Neuronal stem cell (in vitro differentiated cells): ENCODE data around the gene TGFB1.

ENCODE experiments used
- DNase-seq: peaks from one replicate; pipeline ENCODE4 v3.0.0-alpha.2; 2013; ENCODE audit warnings: low spot score
- H2AFZ ChIP-seq: one replicate; pipeline ENCODE4 v1.6.1; 2013; ENCODE audit warnings: mild to moderate bottlenecking, low read length, inconsistent platforms
- H2AK5ac ChIP-seq: 2 replicates; pipeline ENCODE4 v1.6.1; 2013; ENCODE audit warnings: low read depth, mild to moderate bottlenecking, inconsistent platforms, low read length, moderate library complexity, mixed read lengths
- H2BK120ac ChIP-seq: 2 replicates; pipeline ENCODE4 v1.6.1; 2013; ENCODE audit warnings: low read depth, mild to moderate bottlenecking, inconsistent platforms, low read length, moderate library complexity, mixed read lengths
- H2BK12ac ChIP-seq: one replicate; pipeline ENCODE4 v1.6.1; 2013; ENCODE audit warnings: low read length, inconsistent platforms
- H2BK15ac ChIP-seq: 2 replicates; pipeline ENCODE4 v1.6.1; 2013; ENCODE audit warnings: mild to moderate bottlenecking, low read length, inconsistent platforms, mixed read lengths
- H2BK5ac ChIP-seq: one replicate; pipeline ENCODE4 v1.6.1; 2013; ENCODE audit warnings: inconsistent platforms, mild to moderate bottlenecking, low read length, moderate library complexity
- H3K14ac ChIP-seq: one replicate; pipeline ENCODE4 v1.6.1; 2013; ENCODE audit warnings: low read length, inconsistent platforms
- H3K18ac ChIP-seq: 2 replicates; pipeline ENCODE4 v1.6.1; 2013; ENCODE audit warnings: low read length, inconsistent platforms
- H3K23ac ChIP-seq: 2 replicates; pipeline ENCODE4 v1.6.1; 2013; ENCODE audit warnings: low read depth, mild to moderate bottlenecking, mixed read lengths, low read length, inconsistent platforms; ENCODE audit not compliant: poor library complexity
- H3K27ac ChIP-seq: replicated peaks from 3 replicates; pipeline ENCODE4 v1.5.1; 2013; ENCODE audit warnings: low read length, inconsistent platforms
- H3K27me3 ChIP-seq, 3 experiments: 2 replicates each; pipeline ENCODE4 v1.6.1; 2013; ENCODE audit warnings: low read length in 3 of 3, mild to moderate bottlenecking in 2 of 3, inconsistent platforms in 1 of 3, low read depth in 1 of 3, mixed read lengths in 1 of 3, moderate library complexity in 1 of 3; ENCODE audit not compliant: control insufficient read depth in 3 of 3, insufficient read depth in 3 of 3
- H3K36me3 ChIP-seq, 2 donors: replicated peaks in 1 of 2; 2 replicates each; pipeline ENCODE4 v1.6.1; 2013; ENCODE audit warnings: low read length in 2 of 2; ENCODE audit not compliant: control insufficient read depth in 2 of 2, insufficient read depth in 2 of 2
- H3K4ac ChIP-seq: 2 replicates; pipeline ENCODE4 v1.6.1; 2013; ENCODE audit warnings: inconsistent platforms, mild to moderate bottlenecking, low read length, moderate library complexity
- H3K4me1 ChIP-seq, 2 donors: 1 replicate in 1 of 2; 2 replicates in 1 of 2; pipeline ENCODE4 v1.6.1; 2013; ENCODE audit warnings: low read length in 2 of 2, low read depth in 1 of 2; ENCODE audit not compliant: control insufficient read depth in 2 of 2, insufficient read depth in 1 of 2
- H3K4me2 ChIP-seq: one replicate; pipeline ENCODE4 v1.6.1; 2013; ENCODE audit warnings: mild to moderate bottlenecking, low read length, inconsistent platforms; ENCODE audit not compliant: insufficient read depth, poor library complexity, severe bottlenecking
- H3K4me3 ChIP-seq, 2 donors: 2 replicates each; pipeline ENCODE4 v1.5.1; 2013; ENCODE audit warnings: low read length in 2 of 2, mild to moderate bottlenecking in 2 of 2, inconsistent platforms in 1 of 2, moderate library complexity in 1 of 2
- H3K79me1 ChIP-seq: one replicate; pipeline ENCODE4 v1.6.1; 2013; ENCODE audit warnings: low read depth, mild to moderate bottlenecking, inconsistent platforms, low read length, moderate library complexity
- H3K9ac ChIP-seq: one replicate; pipeline ENCODE4 v1.6.1; 2013; ENCODE audit warnings: mild to moderate bottlenecking, low read depth, low read length, inconsistent platforms; ENCODE audit not compliant: poor library complexity
- H3K9me3 ChIP-seq, 2 donors: replicated peaks in 1 of 2; 2 replicates each; pipeline versions ENCODE3 to v1.6.1; 2013; ENCODE audit warnings: low read length in 2 of 2, mild to moderate bottlenecking in 2 of 2, inconsistent platforms in 1 of 2, low read depth in 1 of 2, mixed read lengths in 1 of 2, moderate library complexity in 1 of 2; ENCODE audit not compliant: control insufficient read depth in 2 of 2, insufficient read depth in 1 of 2
- H4K8ac ChIP-seq: one replicate; pipeline ENCODE4 v1.6.1; 2013; ENCODE audit warnings: low read depth, mild to moderate bottlenecking, inconsistent platforms, low read length, moderate library complexity
- H4K91ac ChIP-seq: one replicate; pipeline ENCODE4 v1.6.1; 2013; ENCODE audit warnings: low read length, low read depth, mild to moderate bottlenecking, inconsistent platforms; ENCODE audit not compliant: poor library complexity
- WGBS, 2 donors: extraction: QIAGEN DNeasy Blood & Tissue Kit; methylation state at CpG; one replicate each; pipeline ENCODE4 v1.1.7; 2013; ENCODE audit warnings: missing lambda C conversion rate in 2 of 2, mixed read lengths in 1 of 2; ENCODE audit not compliant: insufficient read length in 2 of 2, insufficient replicate concordance in 1 of 2; ENCODE audit errors: extremely low coverage in 2 of 2; 5-methylcytosine and 5-hydroxymethylcytosine counted together

TGFB1 gene

GRCh38 chr19:41334793-41335192, 18.9 kb downstream of the TGFB1 start:
- no peak overlapping the region for H3K14ac ChIP-seq
- H3K4ac ChIP-seq = no peak overlapping the region

GRCh38 chr19:41332468-41332867, 21.3 kb downstream of the TGFB1 start:
- Histone ChIP-seq H3K4ac (no peak overlapping the region), H3K4me2 (no peak overlapping the region), H3K4me1 (peaks cover 0 to 5% of the 10 kb centered on the region in 2 donors), H3K18ac (no peak overlapping the region), H4K8ac (no peak overlapping the region), H2AFZ (no peak overlapping the region), H3K27me3 (peaks cover 0 to 23% (median 0%) of the 10 kb centered on the region in 3 experiments), H4K91ac (no peak overlapping the region), H3K14ac (no peak overlapping the region), H2BK12ac (no peak overlapping the region), H2AK5ac (no peak overlapping the region), H3K9me3 (no peaks in the 10 kb centered on the region), H2BK15ac (no peak overlapping the region), H3K36me3 (peaks cover 0 to 3% of the 10 kb centered on the region in 2 donors), H3K27ac (no peak overlapping the region), H3K9ac (no peak overlapping the region), H3K4me3 (no peak overlapping the region), H2BK120ac (no peak overlapping the region), H3K23ac (no peak overlapping the region), H2BK5ac (no peak overlapping the region), H3K79me1 (no peaks in the 10 kb centered on the region)
- no peak for DNase-seq
- WGBS, 2 donors = no CpG with 5 or more reads among the region's 5 CpGs

More at GRCh38 chr19:41334793-41335192, 18.9 kb downstream of the TGFB1 start:
- Histone ChIP-seq H3K23ac (no peak overlapping the region), H3K4me2 (no peak overlapping the region), H2BK120ac (no peak overlapping the region), H2BK12ac (no peak overlapping the region), H3K4me1 (peaks cover 0 to 2% of the 10 kb centered on the region in 2 donors), H2BK15ac (no peak overlapping the region), H3K27me3 (peaks cover 0 to 18% (median 0%) of the 10 kb centered on the region in 3 experiments), H3K18ac (no peak overlapping the region), H2AK5ac (no peak overlapping the region), H3K9ac (no peak overlapping the region), H3K9me3 (no peaks in the 10 kb centered on the region), H4K8ac (no peak overlapping the region), H3K27ac (no peak overlapping the region), H3K36me3 (no peaks in the 10 kb centered on the region), H2AFZ (no peak overlapping the region), H3K4me3 (no peak overlapping the region), H4K91ac (no peak overlapping the region), H2BK5ac (no peak overlapping the region), H3K79me1 (no peaks in the 10 kb centered on the region)
- WGBS, 2 donors = no CpG with 5 or more reads among the region's 5 CpGs
- no peak for DNase-seq

DNA sequence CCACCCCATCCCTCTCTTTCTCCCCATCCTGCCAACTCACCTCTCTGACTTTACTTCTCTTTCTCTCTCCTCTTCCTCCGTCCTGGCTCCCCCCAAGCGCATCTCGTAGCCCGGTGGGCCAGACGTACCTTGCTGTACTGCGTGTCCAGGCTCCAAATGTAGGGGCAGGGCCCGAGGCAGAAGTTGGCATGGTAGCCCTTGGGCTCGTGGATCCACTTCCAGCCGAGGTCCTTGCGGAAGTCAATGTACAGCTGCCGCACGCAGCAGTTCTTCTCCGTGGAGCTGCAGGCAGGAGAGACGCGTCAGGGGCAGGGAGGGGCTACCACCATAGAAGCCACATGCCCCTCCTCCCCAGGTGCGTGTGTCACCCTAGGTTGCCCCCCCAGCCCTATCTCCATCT, 21.7 kb downstream of the TGFB1 start:
- H3K4me1 ChIP-seq = peaks cover 4 to 8% of the 10 kb centered on the region in 2 donors
- no peak overlapping the region for H2BK120ac ChIP-seq
- H3K9me3 ChIP-seq = no peaks in the 10 kb centered on the region
- WGBS, 2 donors = no CpG with 5 or more reads among the region's 16 CpGs
- peaks cover 0 to 28% (median 0%) of the 10 kb centered on the region in 3 experiments for H3K27me3 ChIP-seq
- H2AFZ ChIP-seq = no peak overlapping the region
- no peak overlapping the region for H3K18ac ChIP-seq
- H3K14ac ChIP-seq = no peak overlapping the region
- no peak overlapping the region for H4K91ac ChIP-seq
- H3K27ac ChIP-seq = no peak overlapping the region
- DNase-seq = no peak
- H2BK5ac ChIP-seq = no peak overlapping the region
- H2BK15ac ChIP-seq = no peak overlapping the region
- no peak overlapping the region for H3K4ac ChIP-seq
- H3K36me3 ChIP-seq = peaks cover 0 to 3% of the 10 kb centered on the region in 2 donors
- H3K79me1 ChIP-seq = no peaks in the 10 kb centered on the region
- H2BK12ac ChIP-seq = no peak overlapping the region
- H3K9ac ChIP-seq = peak overlapping the region; percentile 36
- no peak overlapping the region for H4K8ac ChIP-seq
- no peak overlapping the region for H3K4me3 ChIP-seq
- no peak overlapping the region for H3K4me2 ChIP-seq
- H3K23ac ChIP-seq = peak overlapping the region; percentile 14
- peak overlapping the region; percentile 58 for H2AK5ac ChIP-seq

DNA sequence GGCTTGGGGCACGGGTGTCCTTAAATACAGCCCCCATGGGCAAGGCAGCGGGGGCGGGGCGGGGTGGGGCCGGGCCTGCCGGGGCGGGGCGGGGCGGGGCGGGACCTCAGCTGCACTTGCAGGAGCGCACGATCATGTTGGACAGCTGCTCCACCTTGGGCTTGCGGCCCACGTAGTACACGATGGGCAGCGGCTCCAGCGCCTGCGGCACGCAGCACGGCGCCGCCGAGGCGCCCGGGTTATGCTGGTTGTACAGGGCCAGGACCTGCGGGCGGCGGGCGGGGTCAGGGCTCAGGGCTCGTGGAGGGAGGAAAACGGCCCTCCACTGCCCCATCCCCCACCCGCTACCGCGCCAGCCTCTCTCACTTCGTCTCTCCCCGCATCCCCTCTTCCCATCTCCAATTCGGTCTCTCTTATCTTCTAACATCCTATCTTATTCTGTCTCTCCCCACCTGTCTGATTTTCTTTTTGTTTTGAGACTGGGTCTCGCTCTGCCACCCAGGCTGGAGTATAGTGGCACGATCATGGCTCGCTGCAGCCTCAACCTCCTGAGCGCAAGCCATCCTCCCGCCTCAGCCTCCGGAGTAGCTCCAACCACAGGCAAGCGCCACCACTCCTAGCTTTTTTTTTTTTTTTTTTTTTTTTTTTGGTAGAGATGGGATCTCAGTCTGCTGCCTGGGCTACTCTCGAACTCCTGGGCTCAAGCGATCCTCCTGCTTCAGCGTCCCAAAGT, 22.6 kb downstream of the TGFB1 start:
- no peak overlapping the region for H2BK120ac ChIP-seq
- no peak overlapping the region for H3K4me3 ChIP-seq
- no peak overlapping the region for H3K14ac ChIP-seq
- H3K4me2 ChIP-seq = peak overlapping the region; percentile 44
- no peak overlapping the region for H4K91ac ChIP-seq
- peaks cover 0 to 35% (median 0%) of the 10 kb centered on the region in 3 experiments for H3K27me3 ChIP-seq
- no peak overlapping the region for H2BK5ac ChIP-seq
- H3K27ac ChIP-seq = no peak overlapping the region
- H3K4me1 ChIP-seq = peaks cover 7 to 12% of the 10 kb centered on the region in 2 donors
- no peak overlapping the region for H4K8ac ChIP-seq
- no peaks in the 10 kb centered on the region for H3K79me1 ChIP-seq
- WGBS, 2 donors = 100% methylated on average over 2 of the region's 47 CpGs; no CpG with 5 or more reads in 1 of the 2 donors
- H3K9me3 ChIP-seq = no peaks in the 10 kb centered on the region
- H3K9ac ChIP-seq = no peak overlapping the region
- DNase-seq = no peak
- no peak overlapping the region for H2AFZ ChIP-seq
- peak overlapping the region; percentile 81 for H3K18ac ChIP-seq
- H2BK12ac ChIP-seq = no peak overlapping the region
- H3K23ac ChIP-seq = peak overlapping the region; percentile 31
- H2AK5ac ChIP-seq = peak overlapping the region; percentile 56
- H2BK15ac ChIP-seq = no peak overlapping the region
- H3K36me3 ChIP-seq = peaks cover 0 to 3% of the 10 kb centered on the region in 2 donors
- H3K4ac ChIP-seq = no peak overlapping the region
